Esophagus muscularis mucosa (tissue), 4 donors: ENCODE data around the gene PLAGL2. TPM values are rescaled to one million over a fixed set of nuclear protein-coding genes. Genes with fewer than 3 reads are reported as not detected.

ENCODE experiments used
- DNase-seq: peaks from one replicate; pipeline ENCODE4 v3.0.0-alpha.2; 2017; ENCODE audit errors: extremely low spot score
- H3K27ac ChIP-seq, 4 donors: fragments of 200-600 bp; sonication (generic); replicated peaks in 1 of 4; 1 replicate in 3 of 4; 2 replicates in 1 of 4; pipeline ENCODE4 v1.5.1; 2016 to 2019; ENCODE audit warnings: mild to moderate bottlenecking in 1 of 4
- H3K27me3 ChIP-seq, 4 donors: fragments of 200-600 bp; sonication (generic); one replicate each; pipeline versions ENCODE4 v1.5.1 to v1.6.0; 2016 to 2019
- H3K36me3 ChIP-seq, 4 donors: fragments of 200-600 bp; sonication (generic); one replicate each; pipeline ENCODE4 v1.5.1; 2016 to 2019
- H3K4me1 ChIP-seq, 4 donors: fragments of 200-600 bp; sonication (generic); one replicate each; pipeline ENCODE4 v1.5.1; 2016 to 2019
- H3K4me3 ChIP-seq, 4 donors: fragments of 200-600 bp; sonication (generic); 1 replicate in 2 of 4; 2 replicates in 2 of 4; pipeline ENCODE4 v1.5.1; 2016 to 2019; ENCODE audit warnings: mild to moderate bottlenecking in 4 of 4, moderate library complexity in 1 of 4
- H3K9me3 ChIP-seq, 4 donors: fragments of 200-600 bp; sonication (generic); 1 replicate in 3 of 4; 2 replicates in 1 of 4; pipeline ENCODE4 v1.5.1; 2016 to 2019
- EP300 ChIP-seq: sonication (generic); formaldehyde crosslinking; IDR thresholded peaks from one replicate; pipeline ENCODE4 v1.6.1; 2017; ENCODE audit warnings: antibody characterized with exemption
- POLR2A ChIP-seq: fragments of 450-650 bp; IDR thresholded peaks from one replicate; pipeline ENCODE4 v1.6.1; 2017; ENCODE audit warnings: antibody characterized with exemption, moderate library complexity, mild to moderate bottlenecking, low read depth
- POLR2AphosphoS5 ChIP-seq, 2 donors: sonication (generic); formaldehyde crosslinking; IDR thresholded peaks; one replicate each; pipeline ENCODE4 v1.6.1; 2017; ENCODE audit warnings: antibody characterized with exemption in 2 of 2
- WGBS: methylation state at CpG from one replicate; pipeline ENCODE4 v1.1.5; 2018; 5-methylcytosine and 5-hydroxymethylcytosine counted together
- intact Hi-C: fragments of 100-400 bp; cut with DNase I; formaldehyde crosslinking; loops from one replicate; pipeline ENCODE4 v1.15.1; 2023
- total RNA-seq, 4 donors: library from RNA; depleted of rRNA; stranded (reverse); fragments of >200 nt; gene quantifications; one replicate each; pipeline versions ENCODE4 v1.1.0 to v1.2.1, GENCODE V29; 2016
- TF ChIP-seq, protein P1 (sequence below), 3 experiments: fragments of 200-600 bp in 2 of 3; fragments of 450-650 bp in 1 of 3; sonication (generic) in 2 of 3; IDR thresholded peaks; one replicate each; pipeline ENCODE4 v1.5.1; 2017 to 2019; ENCODE audit warnings: antibody characterized with exemption in 3 of 3, mild to moderate bottlenecking in 2 of 3, moderate library complexity in 1 of 3

Gene PLAGL2
- total RNA-seq, 4 donors from 2014 or later, result 5.4 to 10.8 (median 8.0) TPM

DNA sequence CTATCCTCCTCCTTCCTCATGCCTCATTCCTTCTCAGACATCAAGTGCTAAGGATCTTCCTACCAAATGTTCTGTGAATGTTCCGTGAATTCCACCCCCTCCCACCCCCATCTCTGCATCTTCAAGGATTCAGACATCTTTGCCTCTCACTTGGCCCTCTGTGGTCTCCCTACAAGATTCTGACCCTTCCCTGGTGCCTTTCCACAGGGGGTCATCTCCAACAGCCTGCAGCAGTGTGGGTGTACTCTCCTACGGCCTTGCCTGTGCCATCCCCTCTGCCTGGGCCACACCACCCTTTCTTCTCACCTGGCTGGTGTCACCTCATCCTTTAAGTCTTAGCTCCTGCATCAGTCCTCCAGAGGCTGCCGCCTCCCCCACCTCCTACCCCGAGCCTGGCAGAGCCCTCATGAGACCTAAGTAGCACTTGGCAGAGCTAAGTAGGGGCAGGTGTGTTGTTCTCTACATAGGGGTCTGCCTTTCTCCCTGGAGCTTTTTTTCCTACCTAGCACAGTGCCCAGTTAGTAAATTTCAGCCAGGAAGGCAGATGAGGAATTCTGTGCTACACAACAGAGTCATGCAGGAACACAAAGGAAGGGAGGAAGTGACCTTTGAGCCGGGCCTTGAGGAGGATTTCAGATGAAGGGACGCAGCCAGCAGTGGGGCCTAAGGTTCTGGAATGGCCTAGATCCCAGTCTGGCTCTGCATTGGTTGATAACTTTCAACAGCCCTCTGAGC, 55.0 kb downstream of the PLAGL2 start:
- Histone ChIP-seq H3K4me3 (no peak overlapping the region), H3K9me3 (no peaks in the 10 kb centered on the region), H3K4me1 (peaks cover 13 to 15% (median 14%) of the 10 kb centered on the region in 4 donors), H3K36me3 (peaks cover 71 to 89% (median 78%) of the 10 kb centered on the region in 4 donors), H3K27me3 (no peaks in the 10 kb centered on the region), H3K27ac (no peak overlapping the region)
- TF ChIP-seq POLR2A, result no peak
- no peak for TF ChIP-seq POLR2AphosphoS5 (IDR thresholded peaks at IDR 0.05)
- TF ChIP-seq, protein P1, sequence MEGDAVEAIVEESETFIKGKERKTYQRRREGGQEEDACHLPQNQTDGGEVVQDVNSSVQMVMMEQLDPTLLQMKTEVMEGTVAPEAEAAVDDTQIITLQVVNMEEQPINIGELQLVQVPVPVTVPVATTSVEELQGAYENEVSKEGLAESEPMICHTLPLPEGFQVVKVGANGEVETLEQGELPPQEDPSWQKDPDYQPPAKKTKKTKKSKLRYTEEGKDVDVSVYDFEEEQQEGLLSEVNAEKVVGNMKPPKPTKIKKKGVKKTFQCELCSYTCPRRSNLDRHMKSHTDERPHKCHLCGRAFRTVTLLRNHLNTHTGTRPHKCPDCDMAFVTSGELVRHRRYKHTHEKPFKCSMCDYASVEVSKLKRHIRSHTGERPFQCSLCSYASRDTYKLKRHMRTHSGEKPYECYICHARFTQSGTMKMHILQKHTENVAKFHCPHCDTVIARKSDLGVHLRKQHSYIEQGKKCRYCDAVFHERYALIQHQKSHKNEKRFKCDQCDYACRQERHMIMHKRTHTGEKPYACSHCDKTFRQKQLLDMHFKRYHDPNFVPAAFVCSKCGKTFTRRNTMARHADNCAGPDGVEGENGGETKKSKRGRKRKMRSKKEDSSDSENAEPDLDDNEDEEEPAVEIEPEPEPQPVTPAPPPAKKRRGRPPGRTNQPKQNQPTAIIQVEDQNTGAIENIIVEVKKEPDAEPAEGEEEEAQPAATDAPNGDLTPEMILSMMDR (IDR thresholded peaks at IDR 0.05), result no peak
- no peak for TF ChIP-seq EP300
- 81% methylated on average over 6 of the region's 6 CpGs for WGBS
- intact Hi-C loops, result no loop called here
- DNase-seq, result no peak

DNA sequence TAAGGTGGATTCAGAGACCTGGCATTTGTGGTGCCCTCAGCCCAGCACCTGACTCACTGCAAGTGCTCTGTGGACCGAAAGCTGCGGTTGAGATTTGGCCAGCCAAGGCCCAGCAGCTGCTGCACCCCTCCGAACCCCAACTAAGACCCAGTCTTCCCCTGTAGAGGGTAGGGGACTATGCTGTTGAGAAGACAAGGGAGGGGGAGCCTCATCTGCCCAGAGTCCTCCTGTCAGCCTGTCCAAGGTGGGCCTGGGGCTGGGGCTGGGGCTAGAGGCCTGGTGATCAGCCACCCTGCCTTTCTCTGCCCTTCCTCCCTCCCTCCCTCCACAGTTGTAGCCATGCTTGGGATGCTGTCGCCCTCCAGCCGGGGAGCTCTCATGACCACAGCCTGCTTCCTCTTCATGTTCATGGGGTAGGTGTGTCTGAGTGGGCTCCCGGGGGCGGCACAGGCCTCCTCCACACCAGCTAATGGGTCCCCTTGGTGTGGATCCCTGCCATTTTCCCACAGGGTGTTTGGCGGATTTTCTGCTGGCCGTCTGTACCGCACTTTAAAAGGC, 57.2 kb downstream of the PLAGL2 start:
- TF ChIP-seq EP300 (no peak), POLR2AphosphoS5 (IDR thresholded peaks at IDR 0.05) (no peak), POLR2A (no peak)
- TF ChIP-seq, protein P1 (IDR thresholded peaks at IDR 0.05), result no peak
- no peak overlapping the region for H3K4me3 ChIP-seq
- peaks cover 9 to 11% (median 9%) of the 10 kb centered on the region in 4 donors for H3K4me1 ChIP-seq
- 94% methylated on average over 10 of the region's 10 CpGs for WGBS
- intact Hi-C loops, result no loop called here
- no peak overlapping the region for H3K27ac ChIP-seq
- no peaks in the 10 kb centered on the region for H3K9me3 ChIP-seq
- H3K27me3 ChIP-seq, result no peaks in the 10 kb centered on the region
- no peak for DNase-seq
- peaks cover 82 to 99% (median 89%) of the 10 kb centered on the region in 4 donors for H3K36me3 ChIP-seq

DNA sequence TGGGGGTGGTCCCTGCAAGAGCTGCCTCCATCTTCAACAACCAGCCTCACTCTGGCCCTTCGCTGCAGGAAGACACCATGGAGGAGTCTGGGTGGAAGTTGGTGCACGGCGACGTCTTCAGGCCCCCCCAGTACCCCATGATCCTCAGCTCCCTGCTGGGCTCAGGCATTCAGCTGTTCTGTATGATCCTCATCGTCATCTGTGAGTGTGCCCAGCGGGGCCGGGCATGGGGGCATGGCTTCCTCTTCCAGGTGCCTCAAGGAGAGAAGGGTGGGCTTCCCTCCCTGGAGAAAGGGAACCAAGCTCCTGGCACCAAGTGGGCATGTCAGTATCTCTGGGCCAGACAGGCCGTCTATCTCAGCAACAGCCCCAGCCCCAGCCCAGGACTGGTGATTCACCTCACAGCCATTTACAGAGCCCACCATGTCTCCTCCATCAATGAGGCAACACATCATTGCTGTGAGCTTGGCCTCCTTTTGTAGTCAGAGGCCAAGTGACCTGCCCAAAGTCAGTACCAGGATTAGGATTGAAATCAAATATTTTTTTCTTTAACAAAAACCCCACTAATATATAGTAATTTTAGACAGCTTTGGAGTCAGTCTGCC, 57.9 kb downstream of the PLAGL2 start:
- 63% methylated on average over 1 of the region's 8 CpGs for WGBS
- no peak for DNase-seq
- H3K4me1 ChIP-seq, result peaks cover 2 to 4% (median 2%) of the 10 kb centered on the region in 4 donors
- H3K27me3 ChIP-seq, result no peaks in the 10 kb centered on the region
- peaks cover 89 to 99% (median 92%) of the 10 kb centered on the region in 4 donors for H3K36me3 ChIP-seq
- TF ChIP-seq, protein P1 (IDR thresholded peaks at IDR 0.05), result no peak
- TF ChIP-seq EP300, result no peak
- no peak for TF ChIP-seq POLR2AphosphoS5 (IDR thresholded peaks at IDR 0.05)
- intact Hi-C loops, result no loop called here
- no peaks in the 10 kb centered on the region for H3K9me3 ChIP-seq
- H3K27ac ChIP-seq, result no peak overlapping the region
- H3K4me3 ChIP-seq, result no peak overlapping the region

DNA sequence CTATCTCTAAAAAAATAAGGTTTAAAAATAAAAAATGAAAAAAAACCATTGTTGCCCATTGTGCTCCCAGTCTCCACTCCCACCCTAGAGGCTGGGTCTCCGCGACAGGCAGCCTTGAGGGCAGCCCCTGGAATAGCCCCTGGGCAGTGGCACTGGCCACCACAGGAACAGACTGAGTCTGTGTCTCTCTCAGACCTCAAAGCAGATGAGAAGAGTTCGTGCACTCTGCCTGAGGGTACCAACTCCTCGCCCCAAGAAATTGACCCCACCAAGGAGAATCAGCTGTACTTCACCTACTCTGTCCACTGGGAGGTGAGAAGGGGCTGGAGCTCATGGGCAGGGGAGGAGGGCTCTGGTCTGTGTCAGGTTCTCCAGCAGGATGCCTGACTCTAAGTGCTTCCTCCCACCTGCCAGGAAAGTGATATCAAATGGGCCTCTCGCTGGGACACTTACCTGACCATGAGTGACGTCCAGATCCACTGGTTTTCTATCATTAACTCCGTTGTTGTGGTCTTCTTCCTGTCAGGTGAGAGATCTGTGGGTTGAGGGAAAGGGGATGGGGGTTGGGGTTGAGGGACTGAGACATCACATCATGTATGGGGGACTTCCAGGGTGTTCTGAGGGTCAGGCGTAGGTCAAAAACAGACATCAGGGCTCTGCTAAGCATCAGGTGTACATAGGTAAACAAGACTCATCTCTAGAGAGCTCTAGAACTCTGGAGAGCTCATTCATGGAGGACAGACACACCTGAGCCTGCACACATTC, 62.5 kb downstream of the PLAGL2 start:
- intact Hi-C loops, result no loop called here
- TF ChIP-seq POLR2A (no peak), POLR2AphosphoS5 (IDR thresholded peaks at IDR 0.05) (no peak), EP300 (no peak)
- TF ChIP-seq, protein P1 (IDR thresholded peaks at IDR 0.05), result no peak
- Histone ChIP-seq H3K4me3 (no peak overlapping the region), H3K36me3 (peaks cover 89 to 96% (median 92%) of the 10 kb centered on the region in 4 donors), H3K9me3 (no peaks in the 10 kb centered on the region), H3K27ac (no peak overlapping the region), H3K27me3 (no peaks in the 10 kb centered on the region), H3K4me1 (no peaks in the 10 kb centered on the region)
- DNase-seq, result no peak
- 95% methylated on average over 8 of the region's 8 CpGs for WGBS
